ENCODE measurements around the gene CNPY1.

DNA sequence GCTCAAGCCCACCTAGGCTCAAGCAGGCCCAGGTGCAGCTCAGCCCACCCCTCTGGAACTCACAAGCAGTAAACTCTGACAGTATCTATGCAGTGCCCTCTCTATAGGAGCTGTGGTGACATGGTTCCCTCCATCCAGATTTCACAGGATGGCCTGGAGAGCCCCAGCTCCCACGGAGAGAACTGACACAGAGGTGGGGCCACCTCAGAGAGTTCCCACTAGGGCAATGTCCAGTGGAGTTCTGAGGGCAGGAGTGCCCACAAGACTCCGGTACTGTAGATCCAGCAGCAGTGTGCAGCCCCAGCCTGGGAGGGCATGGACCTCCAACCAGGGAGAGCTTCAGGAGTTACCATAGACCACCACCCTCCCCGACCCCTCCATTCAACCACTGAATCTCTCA is 37.3 kb upstream of the CNPY1 start:
- TF ChIP-seq ZBTB1 (CRISPR knock-in tag; IDR thresholded peaks at IDR 0.05; ENCODE audit: borderline replicate concordance, low read depth), result no peak
- TF ChIP-seq, protein P1, sequence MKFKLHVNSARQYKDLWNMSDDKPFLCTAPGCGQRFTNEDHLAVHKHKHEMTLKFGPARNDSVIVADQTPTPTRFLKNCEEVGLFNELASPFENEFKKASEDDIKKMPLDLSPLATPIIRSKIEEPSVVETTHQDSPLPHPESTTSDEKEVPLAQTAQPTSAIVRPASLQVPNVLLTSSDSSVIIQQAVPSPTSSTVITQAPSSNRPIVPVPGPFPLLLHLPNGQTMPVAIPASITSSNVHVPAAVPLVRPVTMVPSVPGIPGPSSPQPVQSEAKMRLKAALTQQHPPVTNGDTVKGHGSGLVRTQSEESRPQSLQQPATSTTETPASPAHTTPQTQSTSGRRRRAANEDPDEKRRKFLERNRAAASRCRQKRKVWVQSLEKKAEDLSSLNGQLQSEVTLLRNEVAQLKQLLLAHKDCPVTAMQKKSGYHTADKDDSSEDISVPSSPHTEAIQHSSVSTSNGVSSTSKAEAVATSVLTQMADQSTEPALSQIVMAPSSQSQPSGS (CRISPR knock-in tag; IDR thresholded peaks at IDR 0.05), result no peak
- no peak for TF ChIP-seq ETV5 (CRISPR knock-in tag; IDR thresholded peaks at IDR 0.05; ENCODE audit: low read depth)
- TF ChIP-seq GTF2F1 (IDR thresholded peaks at IDR 0.05; ENCODE audit: low read depth, low read length), result no peak
- TF ChIP-seq, protein P2, sequence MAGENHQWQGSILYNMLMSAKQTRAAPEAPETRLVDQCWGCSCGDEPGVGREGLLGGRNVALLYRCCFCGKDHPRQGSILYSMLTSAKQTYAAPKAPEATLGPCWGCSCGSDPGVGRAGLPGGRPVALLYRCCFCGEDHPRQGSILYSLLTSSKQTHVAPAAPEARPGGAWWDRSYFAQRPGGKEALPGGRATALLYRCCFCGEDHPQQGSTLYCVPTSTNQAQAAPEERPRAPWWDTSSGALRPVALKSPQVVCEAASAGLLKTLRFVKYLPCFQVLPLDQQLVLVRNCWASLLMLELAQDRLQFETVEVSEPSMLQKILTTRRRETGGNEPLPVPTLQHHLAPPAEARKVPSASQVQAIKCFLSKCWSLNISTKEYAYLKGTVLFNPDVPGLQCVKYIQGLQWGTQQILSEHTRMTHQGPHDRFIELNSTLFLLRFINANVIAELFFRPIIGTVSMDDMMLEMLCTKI (IDR thresholded peaks at IDR 0.05; ENCODE audit: partially characterized antibody), result no peak
- TF ChIP-seq FUS (optimal IDR thresholded peaks at IDR 0.05; ENCODE audit: low read depth, low read length), result no peak
- TF ChIP-seq ZNF707 (CRISPR knock-in tag; conservative IDR thresholded peaks at IDR 0.05), result no peak
- no peak for TF ChIP-seq SP1 (CRISPR knock-in tag; IDR thresholded peaks at IDR 0.05)
- TF ChIP-seq, protein P3, sequence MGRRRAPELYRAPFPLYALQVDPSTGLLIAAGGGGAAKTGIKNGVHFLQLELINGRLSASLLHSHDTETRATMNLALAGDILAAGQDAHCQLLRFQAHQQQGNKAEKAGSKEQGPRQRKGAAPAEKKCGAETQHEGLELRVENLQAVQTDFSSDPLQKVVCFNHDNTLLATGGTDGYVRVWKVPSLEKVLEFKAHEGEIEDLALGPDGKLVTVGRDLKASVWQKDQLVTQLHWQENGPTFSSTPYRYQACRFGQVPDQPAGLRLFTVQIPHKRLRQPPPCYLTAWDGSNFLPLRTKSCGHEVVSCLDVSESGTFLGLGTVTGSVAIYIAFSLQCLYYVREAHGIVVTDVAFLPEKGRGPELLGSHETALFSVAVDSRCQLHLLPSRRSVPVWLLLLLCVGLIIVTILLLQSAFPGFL (CRISPR knock-in tag; IDR thresholded peaks at IDR 0.05), result no peak
- no peak for TF ChIP-seq GMEB1 (CRISPR knock-in tag; IDR thresholded peaks at IDR 0.05)
- no peak for TF ChIP-seq RNF2 (IDR thresholded peaks at IDR 0.05)
- TF ChIP-seq, protein P4, sequence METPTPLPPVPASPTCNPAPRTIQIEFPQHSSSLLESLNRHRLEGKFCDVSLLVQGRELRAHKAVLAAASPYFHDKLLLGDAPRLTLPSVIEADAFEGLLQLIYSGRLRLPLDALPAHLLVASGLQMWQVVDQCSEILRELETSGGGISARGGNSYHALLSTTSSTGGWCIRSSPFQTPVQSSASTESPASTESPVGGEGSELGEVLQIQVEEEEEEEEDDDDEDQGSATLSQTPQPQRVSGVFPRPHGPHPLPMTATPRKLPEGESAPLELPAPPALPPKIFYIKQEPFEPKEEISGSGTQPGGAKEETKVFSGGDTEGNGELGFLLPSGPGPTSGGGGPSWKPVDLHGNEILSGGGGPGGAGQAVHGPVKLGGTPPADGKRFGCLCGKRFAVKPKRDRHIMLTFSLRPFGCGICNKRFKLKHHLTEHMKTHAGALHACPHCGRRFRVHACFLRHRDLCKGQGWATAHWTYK (CRISPR knock-in tag; IDR thresholded peaks at IDR 0.05), result no peak
- no peak for TF ChIP-seq NR1H2 (CRISPR knock-in tag; IDR thresholded peaks at IDR 0.05)

Data from K562 (cell line).